ENCODE results near the gene SOX21.

Gene SOX21

DNA sequence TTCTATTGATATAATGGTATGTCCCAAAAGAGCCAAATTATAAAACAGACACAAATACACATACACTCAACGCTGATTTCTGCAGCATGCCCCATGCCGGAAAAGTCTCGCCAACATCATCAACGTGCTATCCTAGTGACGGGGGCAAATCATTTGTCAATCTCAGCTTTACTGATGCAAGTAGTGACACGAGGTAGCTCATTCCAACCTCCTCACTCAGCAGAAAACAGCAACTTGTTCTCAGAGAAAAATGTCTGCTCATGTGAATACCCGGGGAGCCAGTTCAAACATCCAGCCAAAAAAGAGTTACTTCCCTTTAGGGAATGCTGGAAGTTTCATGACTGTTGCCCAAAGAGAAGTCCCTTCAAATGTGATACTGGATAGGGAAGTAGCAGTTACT, 46.3 kb downstream of the SOX21 start:
- Histone ChIP-seq H3K4me2 (ENCODE audit: low read length) (no peak overlapping the region), H3K79me2 (ENCODE audit: insufficient read depth, low read length) (no peaks in the 10 kb centered on the region), H3K9me2 (ENCODE audit: low read depth, low read length) (no peaks in the 10 kb centered on the region), H3K27ac (ENCODE audit: low read depth, low read length, poor library complexity, severe bottlenecking) (no peak overlapping the region), H3F3A (ENCODE audit: insufficient read depth, low read length) (no peaks in the 10 kb centered on the region), H3K9me3 (ENCODE audit: low read length) (no peaks in the 10 kb centered on the region; the same call in 1 of the 2 replicates), H2AFZ (ENCODE audit: low read length) (no peak overlapping the region), H3K36me3 (ENCODE audit: insufficient read depth, low read length) (no peaks in the 10 kb centered on the region), H3K9ac (ENCODE audit: low read length) (no peak overlapping the region), H4K20me1 (ENCODE audit: insufficient read depth, low read length) (no peaks in the 10 kb centered on the region), H3K27me3 (ENCODE audit: insufficient read depth, low read length) (peaks cover 13% of the 10 kb centered on the region), H3K4me1 (ENCODE audit: insufficient read depth, low read length, severe bottlenecking) (no peaks in the 10 kb centered on the region), H3K4me3 (ENCODE audit: low read depth, low read length, poor library complexity, severe bottlenecking) (no peak overlapping the region)
- no peak for TF ChIP-seq EZH2 (IDR thresholded peaks at IDR 0.05; ENCODE audit: borderline replicate concordance, low read length)
- TF ChIP-seq, protein P1, sequence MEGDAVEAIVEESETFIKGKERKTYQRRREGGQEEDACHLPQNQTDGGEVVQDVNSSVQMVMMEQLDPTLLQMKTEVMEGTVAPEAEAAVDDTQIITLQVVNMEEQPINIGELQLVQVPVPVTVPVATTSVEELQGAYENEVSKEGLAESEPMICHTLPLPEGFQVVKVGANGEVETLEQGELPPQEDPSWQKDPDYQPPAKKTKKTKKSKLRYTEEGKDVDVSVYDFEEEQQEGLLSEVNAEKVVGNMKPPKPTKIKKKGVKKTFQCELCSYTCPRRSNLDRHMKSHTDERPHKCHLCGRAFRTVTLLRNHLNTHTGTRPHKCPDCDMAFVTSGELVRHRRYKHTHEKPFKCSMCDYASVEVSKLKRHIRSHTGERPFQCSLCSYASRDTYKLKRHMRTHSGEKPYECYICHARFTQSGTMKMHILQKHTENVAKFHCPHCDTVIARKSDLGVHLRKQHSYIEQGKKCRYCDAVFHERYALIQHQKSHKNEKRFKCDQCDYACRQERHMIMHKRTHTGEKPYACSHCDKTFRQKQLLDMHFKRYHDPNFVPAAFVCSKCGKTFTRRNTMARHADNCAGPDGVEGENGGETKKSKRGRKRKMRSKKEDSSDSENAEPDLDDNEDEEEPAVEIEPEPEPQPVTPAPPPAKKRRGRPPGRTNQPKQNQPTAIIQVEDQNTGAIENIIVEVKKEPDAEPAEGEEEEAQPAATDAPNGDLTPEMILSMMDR (IDR thresholded peaks at IDR 0.05; ENCODE audit: low read length): no peak

DNA sequence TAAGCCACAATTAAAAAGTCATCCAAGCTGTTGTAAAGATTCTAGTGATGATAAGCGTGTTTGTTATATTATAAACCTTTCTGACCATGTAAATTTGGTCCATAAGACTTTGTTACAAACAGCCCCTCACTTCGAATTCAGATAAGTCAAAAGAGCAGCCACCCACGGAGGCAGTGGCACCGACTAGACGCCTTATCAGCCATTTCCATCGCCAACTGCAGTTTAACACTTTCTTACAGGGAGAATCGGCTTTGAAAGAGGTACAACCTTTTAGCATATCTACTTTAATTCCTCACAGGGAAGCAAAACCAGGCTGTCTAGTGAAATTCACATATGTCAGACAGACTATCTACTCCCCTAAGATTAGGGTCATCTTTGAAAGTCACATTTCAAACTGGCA, 47.5 kb downstream of the SOX21 start:
- H3K9me2 ChIP-seq (ENCODE audit: low read depth, low read length): no peaks in the 10 kb centered on the region
- no peak overlapping the region for H3K4me3 ChIP-seq (ENCODE audit: low read depth, low read length, poor library complexity, severe bottlenecking)
- no peaks in the 10 kb centered on the region; the same call in 1 of the 2 replicates for H3K9me3 ChIP-seq (ENCODE audit: low read length)
- no peaks in the 10 kb centered on the region for H3K4me1 ChIP-seq (ENCODE audit: insufficient read depth, low read length, severe bottlenecking)
- H3K27me3 ChIP-seq (ENCODE audit: insufficient read depth, low read length): peaks cover 13% of the 10 kb centered on the region
- no peaks in the 10 kb centered on the region for H3F3A ChIP-seq (ENCODE audit: insufficient read depth, low read length)
- no peak overlapping the region for H3K9ac ChIP-seq (ENCODE audit: low read length)
- no peak overlapping the region for H3K27ac ChIP-seq (ENCODE audit: low read depth, low read length, poor library complexity, severe bottlenecking)
- no peak overlapping the region for H3K4me2 ChIP-seq (ENCODE audit: low read length)
- no peaks in the 10 kb centered on the region for H4K20me1 ChIP-seq (ENCODE audit: insufficient read depth, low read length)
- TF ChIP-seq, protein P1 (IDR thresholded peaks at IDR 0.05; ENCODE audit: low read length): no peak
- TF ChIP-seq EZH2 (IDR thresholded peaks at IDR 0.05; ENCODE audit: borderline replicate concordance, low read length): no peak
- no peaks in the 10 kb centered on the region for H3K36me3 ChIP-seq (ENCODE audit: insufficient read depth, low read length)
- no peaks in the 10 kb centered on the region for H3K79me2 ChIP-seq (ENCODE audit: insufficient read depth, low read length)
- no peak overlapping the region for H2AFZ ChIP-seq (ENCODE audit: low read length)

DNA sequence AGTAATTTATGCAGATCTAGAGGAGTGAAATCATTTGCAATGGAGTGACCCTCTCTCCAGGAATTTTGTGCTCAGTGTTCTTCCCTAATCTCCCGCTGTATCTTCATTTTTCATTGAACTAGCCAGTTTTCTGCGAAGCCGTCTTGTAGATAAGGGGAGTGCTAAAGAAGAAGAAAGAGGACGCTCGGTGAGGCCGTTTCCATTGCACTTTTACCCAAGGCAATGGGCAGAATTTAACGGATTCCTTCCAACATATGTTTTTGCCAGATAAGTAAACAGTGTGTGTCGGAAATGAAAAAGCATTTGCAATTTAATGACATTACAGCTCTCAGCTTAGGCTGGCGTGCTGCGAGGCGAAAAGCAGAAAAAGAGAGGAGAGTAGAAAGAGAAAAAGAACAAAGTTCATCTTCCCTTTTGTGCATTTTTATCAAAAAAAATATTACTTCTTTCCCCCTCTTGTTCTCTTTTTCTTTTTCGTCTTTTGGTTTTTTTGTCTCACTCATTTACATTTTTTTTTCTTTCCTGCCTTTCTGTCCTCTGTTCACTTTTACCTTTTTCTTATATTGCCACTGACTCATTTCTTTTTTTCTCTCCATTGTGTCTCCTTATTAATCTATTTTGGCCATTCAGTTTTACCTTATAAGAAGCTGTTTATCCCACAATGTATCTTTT, 49.9 kb downstream of the SOX21 start:
- Histone ChIP-seq H2AFZ (ENCODE audit: low read length) (no peak overlapping the region), H3K9me3 (ENCODE audit: low read length) (no peaks in the 10 kb centered on the region), H3K9me2 (ENCODE audit: low read depth, low read length) (no peaks in the 10 kb centered on the region), H3F3A (ENCODE audit: insufficient read depth, low read length) (no peaks in the 10 kb centered on the region), H3K9ac (ENCODE audit: low read length) (no peak overlapping the region), H3K27me3 (ENCODE audit: insufficient read depth, low read length) (peaks cover 5% of the 10 kb centered on the region; the same call in 1 of the 2 replicates), H3K36me3 (ENCODE audit: insufficient read depth, low read length) (no peaks in the 10 kb centered on the region), H3K27ac (ENCODE audit: low read depth, low read length, poor library complexity, severe bottlenecking) (no peak overlapping the region), H3K4me3 (ENCODE audit: low read depth, low read length, poor library complexity, severe bottlenecking) (no peak overlapping the region), H3K79me2 (ENCODE audit: insufficient read depth, low read length) (no peaks in the 10 kb centered on the region), H3K4me1 (ENCODE audit: insufficient read depth, low read length, severe bottlenecking) (no peaks in the 10 kb centered on the region), H3K4me2 (ENCODE audit: low read length) (no peak overlapping the region), H4K20me1 (ENCODE audit: insufficient read depth, low read length) (no peaks in the 10 kb centered on the region)
- TF ChIP-seq, protein P1 (IDR thresholded peaks at IDR 0.05; ENCODE audit: low read length): no peak
- no peak for TF ChIP-seq EZH2 (IDR thresholded peaks at IDR 0.05; ENCODE audit: borderline replicate concordance, low read length)
